WTC11 (cell line): Measurements from ENCODE around the gene SERTAD4.

Experiments
- CTCF ChIP-seq: fragments of 200-600 bp; IDR thresholded peaks from 2 replicates; pipeline ENCODE4 v1.8.0; 2022; ENCODE audit warnings: antibody characterized with exemption
- RELA ChIP-seq: sonication (generic); formaldehyde crosslinking; IDR thresholded peaks from 2 replicates; pipeline ENCODE4 v1.8.1; 2022; ENCODE audit warnings: missing genetic modification reagents, mild to moderate bottlenecking, borderline replicate concordance
- SP1 ChIP-seq: sonication (generic); formaldehyde crosslinking; conservative IDR thresholded peaks from 2 replicates; pipeline ENCODE4 v1.8.1; 2022; ENCODE audit warnings: missing genetic modification reagents
- USF1 ChIP-seq: sonication (generic); formaldehyde crosslinking; IDR thresholded peaks from 2 replicates; pipeline ENCODE4 v1.8.0; 2022; ENCODE audit warnings: mild to moderate bottlenecking, missing genetic modification reagents
- ZBTB21 ChIP-seq: sonication (generic); formaldehyde crosslinking; IDR thresholded peaks from 2 replicates; pipeline ENCODE4 v1.8.1; 2023; ENCODE audit warnings: mild to moderate bottlenecking, missing genetic modification reagents, borderline replicate concordance

DNA sequence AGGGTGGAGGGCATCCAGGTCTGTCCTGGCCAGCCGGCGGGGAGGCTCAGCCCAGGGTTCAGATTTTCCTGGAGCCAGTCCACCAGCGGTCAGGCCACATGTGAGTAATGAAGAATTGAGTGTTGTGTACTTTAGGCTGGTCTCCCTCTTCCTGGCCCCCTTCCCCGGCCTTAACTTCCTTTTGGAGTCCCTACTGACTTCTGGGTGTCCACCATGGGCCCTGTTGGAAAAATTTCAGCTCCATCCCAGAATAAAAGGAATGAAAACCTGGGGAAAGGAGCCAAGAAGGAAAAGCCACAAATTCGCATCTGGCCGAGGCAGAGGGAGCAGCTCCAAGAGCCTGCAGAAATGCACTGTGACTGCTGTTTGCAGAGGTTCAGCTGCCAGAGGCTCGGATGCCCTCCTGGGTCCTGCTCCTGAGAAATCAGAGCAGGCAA lies 60.6 kb downstream of the SERTAD4 start:
- no peak for TF ChIP-seq CTCF
- no peak for TF ChIP-seq USF1
- no peak for TF ChIP-seq ZBTB21 (CRISPR knock-in tag)
- TF ChIP-seq RELA (CRISPR knock-in tag), result no peak
- TF ChIP-seq SP1, result no peak
